ENCODE data around the gene DAGLA. TPM values are rescaled to one million over a fixed set of nuclear protein-coding genes. Genes with fewer than 3 reads are reported as not detected.

DAGLA gene
- polyA plus RNA-seq, 1 experiment: 2.5 TPM

- no peak for DNase-seq (ENCODE audit: low read depth)
- H3K4me3 ChIP-seq (ENCODE audit: low read depth, low read length): no peak overlapping the region
- H3K27me3 ChIP-seq (ENCODE audit: control insufficient read depth, insufficient read depth, low read length): no peaks in the 10 kb centered on the region
- no peak for TF ChIP-seq CTCF (IDR thresholded peaks at IDR 0.05; ENCODE audit: insufficient read depth, low read depth, low read length)
- no peaks in the 10 kb centered on the region for H3K36me3 ChIP-seq (ENCODE audit: control insufficient read depth, insufficient read depth, low read length)
- ChIA-PET POLR2A (no interaction called here), CTCF (interaction anchor here (0.9 to 1.3 kb wide), 3 partner anchors 12 to 41 kb away, joined by 3 to 4 read pairs (median 3); no protein-coding TSS in a partner anchor)
Measured at GRCh38 chr11:61706452-61707400, 26.5 kb downstream of the DAGLA start.

DNA sequence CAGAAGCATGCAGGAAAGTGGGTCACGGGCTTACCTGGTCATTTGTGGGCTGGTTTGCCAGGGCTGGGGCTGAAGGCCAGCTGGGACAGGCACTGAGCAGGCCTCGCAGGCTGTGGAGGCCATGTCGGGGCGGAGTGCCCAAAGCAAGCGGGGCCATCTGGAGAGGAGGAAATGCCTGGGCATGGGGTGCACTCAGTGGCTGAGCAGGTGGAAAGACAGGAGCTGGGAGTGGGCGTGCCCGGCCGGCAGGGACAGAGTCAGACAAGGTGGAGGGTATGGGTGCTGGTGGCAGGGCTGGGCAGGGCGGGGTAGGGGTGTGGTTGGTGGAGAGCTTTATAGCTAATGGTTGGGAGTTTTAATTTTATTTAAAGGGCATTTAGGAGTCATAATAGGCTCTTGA, 27.4 kb downstream of the DAGLA start:
- no peak for TF ChIP-seq CTCF (IDR thresholded peaks at IDR 0.05; ENCODE audit: insufficient read depth, low read depth, low read length)
- ChIA-PET POLR2A (interaction anchor here (0.6 kb wide), 1 partner anchor 10 kb away, joined by 3 read pairs; no protein-coding TSS in a partner anchor), CTCF (interaction anchor here (0.7 to 1.3 kb wide), 3 partner anchors 8 to 37 kb away, joined by 3 to 5 read pairs (median 4); no protein-coding TSS in a partner anchor)
- Histone ChIP-seq H3K36me3 (ENCODE audit: control insufficient read depth, insufficient read depth, low read length) (no peaks in the 10 kb centered on the region), H3K4me3 (ENCODE audit: low read depth, low read length) (no peak overlapping the region), H3K27me3 (ENCODE audit: control insufficient read depth, insufficient read depth, low read length) (no peaks in the 10 kb centered on the region)
- DNase-seq (ENCODE audit: low read depth): no peak

GRCh38 chr11:61709110-61709509, 28.9 kb downstream of the DAGLA start:
- Histone ChIP-seq H3K4me3 (ENCODE audit: low read depth, low read length) (no peak overlapping the region), H3K36me3 (ENCODE audit: control insufficient read depth, insufficient read depth, low read length) (no peaks in the 10 kb centered on the region), H3K27me3 (ENCODE audit: control insufficient read depth, insufficient read depth, low read length) (no peaks in the 10 kb centered on the region)
- no peak for TF ChIP-seq CTCF (IDR thresholded peaks at IDR 0.05; ENCODE audit: insufficient read depth, low read depth, low read length)
- ChIA-PET CTCF (interaction anchor here (1.8 kb wide), 1 partner anchor 24 kb away, joined by 6 read pairs; no protein-coding TSS in a partner anchor), POLR2A (interaction anchor here (0.6 kb wide), 1 partner anchor 9 kb away, joined by 5 read pairs; no protein-coding TSS in a partner anchor)
- no peak for DNase-seq (ENCODE audit: low read depth)

GRCh38 chr11:61709572-61709971, 29.4 kb downstream of the DAGLA start:
- CTCF ChIA-PET: interaction anchor here (0.6 to 1.8 kb wide), 3 partner anchors 20 to 264 kb away, joined by 3 to 6 read pairs (median 3); no protein-coding TSS in a partner anchor
- DNase-seq (ENCODE audit: low read depth): no peak
- no peak overlapping the region for H3K4me3 ChIP-seq (ENCODE audit: low read depth, low read length)
- POLR2A ChIA-PET: no interaction called here
- TF ChIP-seq CTCF (IDR thresholded peaks at IDR 0.05; ENCODE audit: insufficient read depth, low read depth, low read length): no peak
- no peaks in the 10 kb centered on the region for H3K27me3 ChIP-seq (ENCODE audit: control insufficient read depth, insufficient read depth, low read length)
- H3K36me3 ChIP-seq (ENCODE audit: control insufficient read depth, insufficient read depth, low read length): no peaks in the 10 kb centered on the region

DNA sequence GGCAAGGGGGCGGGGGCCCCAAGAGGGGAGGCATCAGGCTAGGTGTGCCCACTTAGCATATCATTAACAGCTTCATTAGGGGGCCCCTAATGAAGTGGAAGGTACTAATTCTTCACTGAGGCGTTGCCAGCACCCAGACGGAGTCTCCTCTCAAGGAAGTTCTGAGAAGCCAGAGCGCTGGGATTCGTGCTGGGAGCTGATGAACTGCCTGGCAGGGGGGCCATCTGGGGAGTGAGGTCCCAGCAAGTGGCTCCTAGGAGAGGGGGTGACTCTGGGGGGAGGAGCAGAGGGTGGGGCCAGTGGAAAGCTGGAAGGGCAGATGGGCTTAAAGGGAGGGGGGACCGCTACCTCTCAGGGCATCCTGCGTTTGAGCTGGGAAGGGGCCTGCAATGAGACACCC, 29.8 kb downstream of the DAGLA start:
- H3K36me3 ChIP-seq (ENCODE audit: control insufficient read depth, insufficient read depth, low read length): no peaks in the 10 kb centered on the region
- DNase-seq (ENCODE audit: low read depth): no peak
- TF ChIP-seq CTCF (IDR thresholded peaks at IDR 0.05; ENCODE audit: insufficient read depth, low read depth, low read length): no peak
- H3K4me3 ChIP-seq (ENCODE audit: low read depth, low read length): no peak overlapping the region
- CTCF ChIA-PET: interaction anchor here (0.6 to 1.8 kb wide), 5 partner anchors 11 to 264 kb away, joined by 3 to 6 read pairs (median 3); no protein-coding TSS in a partner anchor
- H3K27me3 ChIP-seq (ENCODE audit: control insufficient read depth, insufficient read depth, low read length): no peaks in the 10 kb centered on the region
- POLR2A ChIA-PET: no interaction called here

All from BJ (cell line).